HG03139 (cell line): ENCODE data around the gene CD22.

Source experiments
- ATAC-seq: cut with Tn5 transposase; IDR thresholded peaks from one replicate; pipeline ENCODE4 v1.9.1; 2021; ENCODE audit not compliant: unreplicated experiment

The CD22 gene

DNA sequence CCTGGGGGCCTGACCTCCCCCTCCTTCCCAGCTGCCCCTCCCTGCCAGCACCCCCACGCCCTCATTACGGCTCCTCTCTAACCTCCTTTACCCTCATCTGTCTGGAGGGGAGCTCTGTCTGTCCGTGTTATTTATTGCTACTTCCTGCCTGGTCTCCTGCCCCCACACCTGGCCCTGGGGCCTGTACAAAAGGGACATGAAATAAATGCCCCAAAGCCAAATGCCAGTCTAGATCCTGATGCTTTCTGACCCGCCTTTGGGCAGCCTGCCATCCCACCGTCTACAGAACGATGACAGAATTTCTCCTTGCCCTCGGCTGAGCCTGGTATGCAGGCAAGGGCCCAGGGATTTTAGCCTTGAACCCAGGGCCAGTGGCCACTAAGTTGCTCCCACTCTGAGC, 15.4 kb upstream of the CD22 start:
- ATAC-seq = no peak

- ATAC-seq = no peak
Observed at GRCh38 chr19:35314031-35314430, 15.0 kb upstream of the CD22 start.

DNA sequence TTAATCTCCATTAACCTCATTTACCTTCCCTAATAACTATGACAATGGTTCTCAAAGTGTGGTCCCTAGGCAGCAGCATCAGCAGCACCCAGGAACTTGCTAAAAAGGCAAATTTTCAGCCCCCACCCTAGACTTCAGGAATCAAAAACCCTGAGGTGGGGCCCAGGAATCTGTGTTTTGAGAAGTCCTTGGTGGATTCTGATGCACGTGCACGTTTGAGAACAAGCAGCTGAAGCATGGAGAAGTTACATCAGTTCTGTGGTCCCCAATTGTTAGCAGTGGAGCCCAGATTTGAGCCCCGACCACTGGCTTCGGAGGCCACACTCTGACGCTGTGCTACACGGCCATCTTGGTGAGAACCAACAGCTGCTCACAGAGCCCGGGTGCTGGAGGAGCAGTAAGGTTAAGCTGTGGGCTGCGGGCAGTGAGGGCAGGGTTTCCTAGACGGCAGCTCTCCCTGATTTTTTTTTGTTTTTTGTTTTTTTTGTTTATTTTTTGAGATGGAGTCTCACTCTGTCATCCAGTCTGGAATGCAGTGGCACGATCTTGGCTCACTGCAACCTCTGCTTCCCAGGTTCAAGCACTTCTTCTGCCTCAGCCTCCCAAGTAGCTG, 14.0 kb upstream of the CD22 start:
- ATAC-seq = no peak

GRCh38 chr19:35315883-35316282, 13.1 kb upstream of the CD22 start:
- no peak for ATAC-seq

DNA sequence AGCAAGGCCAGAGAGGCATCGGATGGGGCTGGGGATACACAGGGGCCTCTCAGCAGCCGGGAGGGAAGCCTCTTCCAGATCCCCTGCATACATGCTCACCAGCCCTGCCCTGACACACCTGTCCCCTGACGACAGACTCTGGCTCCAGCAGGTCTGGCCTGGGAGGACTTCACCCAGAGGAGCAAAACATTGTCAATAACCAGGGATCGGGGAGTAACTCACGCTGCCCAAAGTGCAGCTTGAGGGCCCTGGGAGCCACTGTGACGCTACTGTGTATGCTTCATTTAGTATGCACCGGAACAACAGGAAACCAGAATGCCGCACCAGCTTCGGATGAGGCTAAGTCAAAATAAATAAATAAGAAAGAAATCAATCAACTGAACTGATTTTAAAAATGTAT, 12.4 kb upstream of the CD22 start:
- ATAC-seq = no peak

DNA sequence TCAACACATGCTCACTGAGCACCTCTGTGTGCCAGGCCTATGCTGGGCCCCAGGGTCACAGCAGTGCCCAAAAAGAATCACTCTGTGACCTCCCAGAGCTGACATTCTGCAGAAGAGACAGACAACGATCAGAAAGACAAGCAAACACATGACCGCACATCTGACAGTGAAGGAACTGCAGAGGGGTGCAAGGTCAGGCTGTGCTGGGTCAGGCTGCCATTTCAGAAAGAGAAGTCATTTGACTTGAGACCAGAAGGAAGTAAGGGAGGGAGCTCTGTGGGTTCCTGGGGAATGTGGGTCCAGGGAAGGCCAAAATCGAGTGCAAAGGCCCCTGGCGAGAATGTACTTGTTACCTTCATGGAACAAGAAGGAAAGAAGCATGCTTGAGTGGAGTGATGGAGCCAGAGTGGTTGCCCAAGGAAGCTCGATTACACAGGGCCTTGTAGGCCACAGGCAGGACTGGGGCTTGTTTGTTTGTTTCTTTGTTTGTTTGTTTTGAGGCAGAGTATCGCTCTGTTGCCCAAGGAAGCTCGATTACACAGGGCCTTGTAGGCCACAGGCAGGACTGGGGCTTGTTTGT, 11.4 kb upstream of the CD22 start:
- ATAC-seq = no peak

- ATAC-seq = no peak
Observed at GRCh38 chr19:35318679-35319448, 10.1 kb upstream of the CD22 start.

DNA sequence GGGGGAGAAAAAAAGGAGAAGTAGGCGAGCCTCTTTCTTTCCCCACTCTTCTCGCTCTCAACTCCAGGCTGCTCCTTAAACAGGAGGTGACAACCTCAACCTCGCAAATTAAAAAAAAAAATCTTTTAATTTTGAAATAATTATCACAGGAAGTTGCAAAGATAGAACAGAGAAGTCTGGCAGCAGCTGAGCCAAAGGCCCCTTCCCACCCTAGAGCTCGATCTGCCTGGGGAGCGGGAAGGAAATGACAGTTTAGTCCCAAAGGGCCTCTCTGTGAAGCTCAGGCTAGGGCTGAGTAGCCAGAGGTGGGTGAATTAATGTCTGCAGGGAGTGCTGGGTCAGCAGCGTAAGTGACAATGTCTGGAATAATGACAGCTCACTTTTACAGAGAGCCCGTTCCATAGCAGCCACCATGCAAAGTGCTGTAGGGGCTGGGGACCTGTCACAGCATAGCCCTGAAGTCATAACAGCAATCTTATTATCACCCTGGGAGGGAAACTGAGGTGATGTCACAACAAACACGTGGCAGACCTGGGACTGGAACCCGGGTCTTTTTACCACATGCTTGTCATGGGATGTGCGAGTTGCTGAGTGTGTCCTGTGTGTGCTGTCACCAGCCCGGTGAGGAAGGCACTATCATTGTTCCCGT, 8.8 kb upstream of the CD22 start:
- ATAC-seq = no peak

DNA sequence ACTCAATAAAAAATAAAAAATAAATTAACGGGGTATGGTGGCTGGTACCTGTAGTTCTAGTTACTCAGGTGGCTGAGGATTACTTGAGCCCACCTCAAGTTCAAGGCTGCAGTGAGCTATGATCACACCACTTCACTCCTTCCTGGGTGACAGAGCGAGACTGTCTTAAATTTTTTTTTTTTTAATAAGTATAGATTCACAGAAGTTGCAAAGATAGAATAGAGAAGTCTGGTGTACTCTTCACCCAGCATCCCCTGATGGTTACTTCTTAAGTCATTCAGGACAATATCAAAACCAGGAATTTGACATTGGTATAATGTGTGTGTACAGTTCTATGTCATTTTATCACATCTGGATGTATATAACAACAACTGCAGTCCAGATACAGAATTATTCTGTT, 7.7 kb upstream of the CD22 start:
- no peak for ATAC-seq

DNA sequence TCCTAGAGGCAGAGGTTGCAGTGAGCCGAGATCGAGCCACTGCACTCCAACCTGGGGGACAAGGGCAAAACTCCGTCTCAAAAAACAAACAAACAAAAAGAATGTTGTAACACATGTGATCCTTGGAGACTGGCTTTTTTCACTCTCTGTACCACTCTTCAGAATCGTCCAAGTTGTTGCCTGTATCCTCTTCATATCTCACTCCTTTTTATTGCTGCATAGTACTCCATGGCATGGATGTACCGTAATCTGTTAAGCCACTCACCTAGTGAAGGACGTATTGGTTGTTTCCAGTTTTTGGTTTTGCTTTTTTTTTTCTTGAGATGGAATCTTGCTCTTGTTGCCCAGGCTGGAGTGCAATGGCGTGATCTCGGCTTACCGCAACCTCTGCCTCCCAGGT, 7.0 kb upstream of the CD22 start:
- ATAC-seq = no peak

- no peak for ATAC-seq
Observed at GRCh38 chr19:35327642-35328041, 1.3 kb upstream of the CD22 start.

GRCh38 chr19:35329323-35329722, 336 bp downstream of the CD22 start:
- ATAC-seq = no peak

DNA sequence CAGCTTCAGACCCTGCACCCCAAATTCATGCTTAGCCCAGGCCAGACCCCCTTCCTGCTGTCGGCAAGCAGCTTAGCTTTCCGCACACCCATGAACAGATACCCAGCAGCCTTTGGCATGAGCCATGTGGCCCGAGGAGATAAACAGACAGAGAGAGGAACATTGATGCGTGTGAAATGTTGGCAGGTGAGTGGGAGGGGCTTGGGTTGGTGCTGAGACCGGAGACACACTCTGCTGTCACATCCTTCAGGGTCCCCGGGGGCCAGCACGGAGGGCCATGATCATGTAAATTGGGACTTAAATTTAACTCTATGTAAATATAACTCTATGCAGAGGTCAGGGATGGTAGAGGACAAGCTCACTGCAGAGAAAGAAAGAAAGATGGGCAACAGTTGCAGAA, 1.5 kb downstream of the CD22 start:
- ATAC-seq = peak; percentile 43

GRCh38 chr19:35331551-35332214, 2.7 kb downstream of the CD22 start:
- ATAC-seq = no peak

DNA sequence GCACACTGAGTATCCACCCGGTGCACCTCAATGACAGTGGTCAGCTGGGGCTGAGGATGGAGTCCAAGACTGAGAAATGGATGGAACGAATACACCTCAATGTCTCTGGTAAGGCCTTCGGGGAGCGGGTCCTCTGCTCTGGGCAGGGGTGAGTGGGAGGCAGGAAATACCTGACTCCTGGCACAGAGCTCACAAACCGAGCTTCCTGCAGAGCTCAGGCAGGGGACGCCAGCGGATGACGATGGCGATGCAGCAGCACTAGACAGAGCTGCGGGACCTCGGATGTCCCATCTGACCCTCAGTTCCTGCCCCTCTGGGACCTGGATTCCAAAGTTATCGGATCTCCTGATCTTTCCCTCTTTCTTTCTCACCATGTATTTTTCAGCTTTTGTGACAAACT, 3.8 kb downstream of the CD22 start:
- no peak for ATAC-seq

- no peak for ATAC-seq
Observed at GRCh38 chr19:35334144-35334753, 5.3 kb downstream of the CD22 start.

GRCh38 chr19:35336166-35336955, 7.4 kb downstream of the CD22 start:
- no peak for ATAC-seq

DNA sequence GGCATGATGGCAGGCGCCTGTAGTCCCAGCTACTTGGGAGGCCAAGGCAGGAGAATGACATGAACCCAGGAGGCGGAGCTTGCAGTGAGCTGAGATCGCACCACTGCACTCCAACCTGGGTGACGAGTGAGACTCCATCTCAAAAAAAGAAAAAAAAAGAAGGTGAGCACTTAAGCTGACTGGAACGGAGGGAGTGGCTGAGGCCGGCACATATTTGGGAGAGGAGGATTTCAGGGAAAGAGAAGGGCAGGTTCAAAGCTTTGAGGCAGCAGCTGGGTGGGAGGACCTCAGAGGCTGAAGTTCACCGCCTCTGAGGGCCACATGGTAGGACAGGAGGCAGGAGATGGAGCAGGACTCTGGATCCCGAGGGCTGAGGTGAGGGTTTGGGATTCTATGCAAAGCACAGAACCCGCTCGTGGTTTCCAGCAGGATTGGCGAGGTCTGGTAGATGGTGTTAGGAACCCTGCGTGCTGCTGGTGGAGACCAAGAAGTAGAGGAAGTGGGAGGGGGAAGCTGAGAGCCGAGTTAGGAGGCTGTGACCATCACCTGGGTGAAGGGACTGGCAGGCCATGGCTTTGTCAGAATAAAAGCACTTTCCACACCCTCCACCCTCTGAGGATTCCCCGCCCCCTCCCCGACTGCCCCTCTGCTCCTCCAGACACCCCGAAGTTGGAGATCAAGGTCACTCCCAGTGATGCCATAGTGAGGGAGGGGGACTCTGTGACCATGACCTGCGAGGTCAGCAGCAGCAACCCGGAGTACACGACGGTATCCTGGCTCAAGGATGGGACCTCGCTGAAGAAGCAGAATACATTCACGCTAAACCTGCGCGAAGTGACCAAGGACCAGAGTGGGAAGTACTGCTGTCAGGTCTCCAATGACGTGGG, 8.4 kb downstream of the CD22 start:
- no peak for ATAC-seq

DNA sequence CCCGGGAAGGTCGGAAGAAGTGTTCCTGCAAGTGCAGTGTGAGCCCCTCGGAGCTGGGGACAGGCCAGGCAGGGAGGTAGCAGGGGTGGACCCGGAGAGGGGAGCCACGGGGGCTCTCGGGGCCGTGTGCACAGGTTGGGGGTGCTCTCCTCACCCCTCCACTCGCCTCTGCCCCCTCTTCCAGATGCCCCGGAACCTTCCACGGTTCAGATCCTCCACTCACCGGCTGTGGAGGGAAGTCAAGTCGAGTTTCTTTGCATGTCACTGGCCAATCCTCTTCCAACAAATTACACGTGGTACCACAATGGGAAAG, 9.0 kb downstream of the CD22 start:
- ATAC-seq = no peak
